Body of pancreas (tissue), 4 donors: ENCODE data around the gene GFOD1. TPM values are rescaled to one million over a fixed set of nuclear protein-coding genes. Genes with fewer than 3 reads are reported as not detected.

Source experiments
- ATAC-seq: fragments of 150-250 bp; one replicate; pipeline ENCODE4 v1.9.1; 2016
- DNase-seq, 4 donors: peaks; one replicate each; pipeline ENCODE4 v3.0.0-alpha.2; 2019
- H3K27ac ChIP-seq, 4 donors: fragments of 200-600 bp; sonication (generic); 1 replicate in 3 of 4; 2 replicates in 1 of 4; pipeline versions ENCODE4 v1.5.1 to v1.6.1; 2016 to 2019; ENCODE audit warnings: mild to moderate bottlenecking in 1 of 4, mixed read lengths in 1 of 4, moderate library complexity in 1 of 4
- H3K27me3 ChIP-seq, 2 donors: fragments of 200-600 bp; sonication (generic); one replicate each; pipeline ENCODE4 v1.6.0; 2016; ENCODE audit warnings: mild to moderate bottlenecking in 1 of 2
- H3K36me3 ChIP-seq, 2 donors: fragments of 200-600 bp; sonication (generic); replicated peaks in 1 of 2; 2 replicates each; pipeline ENCODE4 v1.5.1; 2016; ENCODE audit warnings: low read depth in 2 of 2; ENCODE audit not compliant: insufficient read depth in 1 of 2
- H3K4me1 ChIP-seq: fragments of 200-600 bp; sonication (generic); one replicate; pipeline ENCODE4 v1.6.0; 2016
- H3K4me3 ChIP-seq, 2 donors: fragments of 200-600 bp; sonication (generic); 1 replicate in 1 of 2; 2 replicates in 1 of 2; pipeline ENCODE4 v1.5.1; 2016 to 2019
- H3K9me3 ChIP-seq, 3 donors: fragments of 200-600 bp; sonication (generic); 1 replicate in 2 of 3; 2 replicates in 1 of 3; pipeline ENCODE4 v1.5.1; 2016
- POLR2A ChIP-seq, 3 donors: fragments of 450-650 bp; IDR thresholded peaks; one replicate each; pipeline ENCODE4 v1.6.1; 2016; ENCODE audit warnings: antibody characterized with exemption in 3 of 3, mild to moderate bottlenecking in 2 of 3
- WGBS, 2 donors: methylation state at CpG; one replicate each; pipeline ENCODE4 v1.1.5; 2017; 5-methylcytosine and 5-hydroxymethylcytosine counted together
- intact Hi-C: fragments of 100-400 bp; cut with DNase I; formaldehyde crosslinking; loops from one replicate; pipeline ENCODE4 v1.15.1; 2023
- total RNA-seq, 2 donors: library from RNA; depleted of rRNA; stranded (reverse); fragments of >200 nt; gene quantifications; one replicate each; pipeline ENCODE4 v1.1.0, GENCODE V29; 2016
- TF ChIP-seq, protein P1 (sequence below), 7 experiments: fragments of 450-650 bp in 4 of 7; fragments of 200-600 bp in 3 of 7; sonication (generic) in 3 of 7; IDR thresholded peaks; one replicate each; pipeline ENCODE4 v1.5.1; 2016 to 2019; ENCODE audit warnings: antibody characterized with exemption in 7 of 7

Gene GFOD1
- total RNA-seq, 2 donors from 2014 or later, result 4.3 to 5.2 TPM

GRCh38 chr6:13496513-13497190 is 9.3 kb upstream of the GFOD1 start:
- intact Hi-C loops, result no loop called here
- Histone ChIP-seq H3K4me3 (no peak overlapping the region), H3K27me3 (no peaks in the 10 kb centered on the region), H3K9me3 (no peaks in the 10 kb centered on the region), H3K4me1 (no peaks in the 10 kb centered on the region), H3K36me3 (no peaks in the 10 kb centered on the region), H3K27ac (no peak overlapping the region)
- TF ChIP-seq POLR2A (IDR thresholded peaks at IDR 0.05), result no peak
- TF ChIP-seq, protein P1, sequence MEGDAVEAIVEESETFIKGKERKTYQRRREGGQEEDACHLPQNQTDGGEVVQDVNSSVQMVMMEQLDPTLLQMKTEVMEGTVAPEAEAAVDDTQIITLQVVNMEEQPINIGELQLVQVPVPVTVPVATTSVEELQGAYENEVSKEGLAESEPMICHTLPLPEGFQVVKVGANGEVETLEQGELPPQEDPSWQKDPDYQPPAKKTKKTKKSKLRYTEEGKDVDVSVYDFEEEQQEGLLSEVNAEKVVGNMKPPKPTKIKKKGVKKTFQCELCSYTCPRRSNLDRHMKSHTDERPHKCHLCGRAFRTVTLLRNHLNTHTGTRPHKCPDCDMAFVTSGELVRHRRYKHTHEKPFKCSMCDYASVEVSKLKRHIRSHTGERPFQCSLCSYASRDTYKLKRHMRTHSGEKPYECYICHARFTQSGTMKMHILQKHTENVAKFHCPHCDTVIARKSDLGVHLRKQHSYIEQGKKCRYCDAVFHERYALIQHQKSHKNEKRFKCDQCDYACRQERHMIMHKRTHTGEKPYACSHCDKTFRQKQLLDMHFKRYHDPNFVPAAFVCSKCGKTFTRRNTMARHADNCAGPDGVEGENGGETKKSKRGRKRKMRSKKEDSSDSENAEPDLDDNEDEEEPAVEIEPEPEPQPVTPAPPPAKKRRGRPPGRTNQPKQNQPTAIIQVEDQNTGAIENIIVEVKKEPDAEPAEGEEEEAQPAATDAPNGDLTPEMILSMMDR (IDR thresholded peaks at IDR 0.05), result no peak
- no peak for ATAC-seq
- DNase-seq, result no peak
- 45 to 58% methylated on average over 1 of the region's 1 CpG for WGBS, 2 donors

GRCh38 chr6:13495818-13496217 is 8.4 kb upstream of the GFOD1 start:
- Histone ChIP-seq H3K4me3 (no peak overlapping the region), H3K9me3 (no peaks in the 10 kb centered on the region), H3K27me3 (no peaks in the 10 kb centered on the region), H3K36me3 (no peaks in the 10 kb centered on the region), H3K27ac (no peak overlapping the region), H3K4me1 (no peaks in the 10 kb centered on the region)
- 58 to 76% methylated on average over 3 of the region's 3 CpGs for WGBS, 2 donors
- no peak for DNase-seq
- no peak for ATAC-seq
- intact Hi-C loops, result no loop called here
- TF ChIP-seq, protein P1 (IDR thresholded peaks at IDR 0.05), result no peak

DNA sequence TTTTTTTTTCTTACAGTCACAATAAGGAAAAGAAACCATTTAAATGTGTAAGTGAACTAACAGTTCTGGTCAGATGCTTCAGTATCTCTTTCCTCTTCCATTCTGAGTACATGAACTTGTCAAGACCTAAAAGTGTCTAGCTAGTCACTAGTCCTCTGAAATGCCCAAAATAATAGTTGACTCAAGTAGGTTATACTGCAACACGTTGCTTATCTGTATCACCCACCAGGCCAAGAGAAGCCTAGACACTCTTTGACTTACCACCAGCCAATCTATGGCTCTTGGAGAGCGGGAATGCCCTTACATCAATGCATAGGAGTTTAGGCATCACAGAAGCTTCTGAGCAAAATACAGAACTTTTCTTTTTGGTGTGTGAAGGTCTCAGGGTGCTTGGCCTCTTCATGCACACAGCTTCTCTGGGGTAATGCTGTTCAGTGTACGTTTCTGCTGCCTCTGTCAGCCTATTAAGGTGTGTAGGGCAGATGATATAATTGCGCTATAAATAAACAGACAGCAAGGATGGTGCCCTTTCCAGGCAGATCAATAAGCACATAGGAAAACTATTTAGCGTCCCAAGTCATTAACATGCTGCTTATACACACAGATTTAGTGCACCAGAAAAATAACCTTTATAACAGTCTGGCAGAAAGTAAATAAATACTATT is 7.8 kb upstream of the GFOD1 start:
- Histone ChIP-seq H3K9me3 (no peaks in the 10 kb centered on the region), H3K36me3 (no peaks in the 10 kb centered on the region), H3K4me1 (no peaks in the 10 kb centered on the region), H3K4me3 (no peak overlapping the region), H3K27ac (no peak overlapping the region), H3K27me3 (no peaks in the 10 kb centered on the region)
- DNase-seq (no peak), ATAC-seq (no peak)
- intact Hi-C loops, result no loop called here
- 71 to 75% methylated on average over 5 of the region's 5 CpGs for WGBS, 2 donors
- no peak for TF ChIP-seq POLR2A (IDR thresholded peaks at IDR 0.05)
- TF ChIP-seq, protein P1 (IDR thresholded peaks at IDR 0.05), result no peak

- Histone ChIP-seq H3K36me3 (no peaks in the 10 kb centered on the region), H3K27ac (no peak overlapping the region), H3K9me3 (no peaks in the 10 kb centered on the region), H3K27me3 (no peaks in the 10 kb centered on the region), H3K4me3 (no peak overlapping the region), H3K4me1 (no peaks in the 10 kb centered on the region)
- DNase-seq, result no peak
- WGBS, 2 donors, result 45 to 58% methylated on average over 2 to 3 of the region's 3 CpGs
- no peak for ATAC-seq
- TF ChIP-seq, protein P1 (IDR thresholded peaks at IDR 0.05), result no peak
- no peak for TF ChIP-seq POLR2A (IDR thresholded peaks at IDR 0.05)
- intact Hi-C loops, result no loop called here
Observed at GRCh38 chr6:13494137-13494536, 6.7 kb upstream of the GFOD1 start.

GRCh38 chr6:13493147-13493546 is 5.7 kb upstream of the GFOD1 start:
- H3K4me1 ChIP-seq, result peaks cover 4% of the 10 kb centered on the region
- intact Hi-C loops, result no loop called here
- H3K4me3 ChIP-seq, result no peak overlapping the region
- H3K27ac ChIP-seq, result no peak overlapping the region
- ATAC-seq (no peak), DNase-seq (no peak)
- no peaks in the 10 kb centered on the region for H3K9me3 ChIP-seq
- TF ChIP-seq, protein P1 (IDR thresholded peaks at IDR 0.05), result no peak
- TF ChIP-seq POLR2A (IDR thresholded peaks at IDR 0.05), result no peak
- H3K27me3 ChIP-seq, result no peaks in the 10 kb centered on the region
- no peaks in the 10 kb centered on the region for H3K36me3 ChIP-seq
- WGBS, 2 donors, result 85% methylated on average over 3 of the region's 3 CpGs
